HCT116 (cell line): ENCODE results near the gene GRB7.

Experiments used
- CTCF ChIP-seq, 3 experiments: fragments of 200-600 bp in 1 of 3; sonication (generic) in 1 of 3; IDR thresholded peaks in 2 of 3; conservative IDR thresholded peaks in 1 of 3; 2 replicates each; pipeline ENCODE4 v1.5.1; 2012 to 2017; ENCODE audit warnings: low read depth in 2 of 3, low read length in 2 of 3, antibody characterized with exemption in 1 of 3, borderline replicate concordance in 1 of 3, control low read depth in 1 of 3, mild to moderate bottlenecking in 1 of 3, mixed read lengths in 1 of 3, mixed run types in 1 of 3, moderate library complexity in 1 of 3; ENCODE audit not compliant: insufficient read depth in 1 of 3
- EZH2 ChIP-seq: fragments of 200-600 bp; sonication (generic); IDR thresholded peaks from 2 replicates; pipeline ENCODE4 v1.6.1; 2017; ENCODE audit warnings: antibody characterized with exemption, mixed run types
- EZH2phosphoT487 ChIP-seq: fragments of 200-600 bp; IDR thresholded peaks from 2 replicates; pipeline ENCODE4 v1.6.1; 2018; ENCODE audit warnings: antibody characterized with exemption, borderline replicate concordance
- JUND ChIP-seq: IDR thresholded peaks from 2 replicates; pipeline ENCODE4 v1.6.1; 2012
- POLR2A ChIP-seq: IDR thresholded peaks from 2 replicates; pipeline ENCODE4 v1.7.0; 2011; ENCODE audit warnings: borderline replicate concordance; ENCODE audit not compliant: insufficient read depth, insufficient read length; ENCODE audit errors: extremely low read depth
- RAD21 ChIP-seq: IDR thresholded peaks from 2 replicates; pipeline ENCODE4 v1.6.1; 2012; ENCODE audit warnings: low read depth, mild to moderate bottlenecking
- REST ChIP-seq: IDR thresholded peaks from 2 replicates; pipeline ENCODE4 v1.6.1; 2012; ENCODE audit warnings: low read depth
- SP1 ChIP-seq: IDR thresholded peaks from 2 replicates; pipeline ENCODE4 v1.6.1; 2012; ENCODE audit warnings: low read depth
- TCF7L2 ChIP-seq: IDR thresholded peaks from 2 replicates; pipeline ENCODE4 v1.7.0; 2011; ENCODE audit warnings: borderline replicate concordance, inconsistent platforms; ENCODE audit not compliant: insufficient read depth, insufficient read length; ENCODE audit errors: extremely low read depth
- YY1 ChIP-seq: IDR thresholded peaks from 2 replicates; pipeline ENCODE4 v1.6.1; 2011; ENCODE audit warnings: low read length, low read depth, moderate library complexity, mild to moderate bottlenecking; ENCODE audit not compliant: insufficient replicate concordance; ENCODE audit errors: extremely low read depth
- ZBTB33 ChIP-seq: IDR thresholded peaks from 2 replicates; pipeline ENCODE4 v1.6.1; 2011; ENCODE audit warnings: mild to moderate bottlenecking, low read length, moderate library complexity; ENCODE audit not compliant: insufficient replicate concordance; ENCODE audit errors: extremely low read depth

GRCh38 chr17:39745335-39746144 is 7.8 kb downstream of the GRB7 start:
- TF ChIP-seq CTCF (IDR thresholded peaks at IDR 0.05 in 2 of 3, conservative IDR thresholded peaks at IDR 0.05 in 1 of 3; ENCODE audit: borderline replicate concordance in 1 of 3, insufficient read depth in 1 of 3, low read depth in 2 of 3, low read length in 2 of 3) (no peak), EZH2 (no peak), POLR2A (no peak), ZBTB33 (no peak), REST (no peak), YY1 (no peak), TCF7L2 (no peak), EZH2phosphoT487 (no peak), RAD21 (no peak), SP1 (no peak), JUND (no peak)
